ENCODE data around the gene PCGF3. TPM values are rescaled to one million over a fixed set of nuclear protein-coding genes. Genes with fewer than 3 reads are reported as not detected.

Gene PCGF3
- total RNA-seq, 1 experiment from 2014 or later: 31.5 TPM

DNA sequence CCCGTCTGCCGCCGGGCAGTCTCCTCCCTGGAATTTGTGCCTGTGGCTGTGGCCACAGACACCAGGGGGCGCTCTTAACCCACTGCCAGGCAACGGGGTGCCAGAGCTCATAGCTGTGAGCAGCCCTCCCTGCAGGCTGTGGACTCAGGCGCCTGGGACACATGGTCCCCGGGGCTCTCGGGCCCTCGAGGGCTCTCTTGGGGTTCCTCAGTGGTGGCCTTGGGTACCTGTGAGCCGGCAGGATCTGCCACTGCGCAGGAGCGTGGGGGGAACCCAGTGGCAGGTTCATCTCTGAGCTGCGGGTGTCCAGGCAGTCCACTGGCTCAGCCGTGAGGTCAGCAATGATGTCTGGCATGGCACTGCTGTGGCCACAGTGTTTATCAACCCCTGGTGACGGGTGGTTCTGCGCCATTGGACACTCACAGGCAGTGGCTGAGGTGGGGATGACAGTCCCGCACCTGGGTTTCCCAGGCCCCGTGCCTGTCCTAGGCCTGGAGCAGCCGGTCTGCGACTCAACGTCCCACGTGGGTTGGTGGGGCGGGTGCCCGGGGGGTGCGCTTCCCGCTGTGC is 37.2 kb downstream of the PCGF3 start:
- DNase-seq (peak; percentile 57), ATAC-seq (peak; percentile 77)
- intact Hi-C loops (cut with micrococcal nuclease): no loop called here
- ChIA-PET CTCF (no interaction called here), POLR2A (ENCODE audit: unreplicated experiment) (no interaction called here)
- Histone ChIP-seq H3K4me2 (ENCODE audit: low read length) (no peak overlapping the region), H3K9me2 (replicated peaks; ENCODE audit: low read length) (no peaks in the 10 kb centered on the region), H3K4me3 (ENCODE audit: low read length) (no peak overlapping the region), H3K9me3 (ENCODE audit: low read length) (no peaks in the 10 kb centered on the region), H3F3A (ENCODE audit: low read length, unreplicated experiment) (no peaks in the 10 kb centered on the region), H2AFZ (ENCODE audit: low read length) (no peak overlapping the region), H3K27ac (ENCODE audit: low read length) (no peak overlapping the region), H3K79me2 (ENCODE audit: low read length) (no peaks in the 10 kb centered on the region), H3K9ac (ENCODE audit: low read length) (no peak overlapping the region), H3K36me3 (ENCODE audit: low read depth, low read length) (no peaks in the 10 kb centered on the region; the same call in 1 of the 2 replicates), H3K27me3 (ENCODE audit: low read length) (no peaks in the 10 kb centered on the region), H3K4me1 (ENCODE audit: insufficient read depth, low read length) (no peaks in the 10 kb centered on the region), H4K20me1 (ENCODE audit: low read length) (no peaks in the 10 kb centered on the region)
- TF ChIP-seq EZH2 (IDR thresholded peaks at IDR 0.05; ENCODE audit: low read length, unreplicated experiment) (no peak), EZH2phosphoT487 (IDR thresholded peaks at IDR 0.05; ENCODE audit: borderline replicate concordance, low read length) (no peak)
- TF ChIP-seq, protein P1, sequence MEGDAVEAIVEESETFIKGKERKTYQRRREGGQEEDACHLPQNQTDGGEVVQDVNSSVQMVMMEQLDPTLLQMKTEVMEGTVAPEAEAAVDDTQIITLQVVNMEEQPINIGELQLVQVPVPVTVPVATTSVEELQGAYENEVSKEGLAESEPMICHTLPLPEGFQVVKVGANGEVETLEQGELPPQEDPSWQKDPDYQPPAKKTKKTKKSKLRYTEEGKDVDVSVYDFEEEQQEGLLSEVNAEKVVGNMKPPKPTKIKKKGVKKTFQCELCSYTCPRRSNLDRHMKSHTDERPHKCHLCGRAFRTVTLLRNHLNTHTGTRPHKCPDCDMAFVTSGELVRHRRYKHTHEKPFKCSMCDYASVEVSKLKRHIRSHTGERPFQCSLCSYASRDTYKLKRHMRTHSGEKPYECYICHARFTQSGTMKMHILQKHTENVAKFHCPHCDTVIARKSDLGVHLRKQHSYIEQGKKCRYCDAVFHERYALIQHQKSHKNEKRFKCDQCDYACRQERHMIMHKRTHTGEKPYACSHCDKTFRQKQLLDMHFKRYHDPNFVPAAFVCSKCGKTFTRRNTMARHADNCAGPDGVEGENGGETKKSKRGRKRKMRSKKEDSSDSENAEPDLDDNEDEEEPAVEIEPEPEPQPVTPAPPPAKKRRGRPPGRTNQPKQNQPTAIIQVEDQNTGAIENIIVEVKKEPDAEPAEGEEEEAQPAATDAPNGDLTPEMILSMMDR (conservative IDR thresholded peaks at IDR 0.05; ENCODE audit: low read depth, low read length): peak; percentile 84
- BruUV-seq (replicated peaks): no TSS peak

- no peaks in the 10 kb centered on the region for H3K9me3 ChIP-seq (ENCODE audit: low read length)
- no peak overlapping the region for H2AFZ ChIP-seq (ENCODE audit: low read length)
- H3K27me3 ChIP-seq (ENCODE audit: low read length): no peaks in the 10 kb centered on the region
- H3K79me2 ChIP-seq (ENCODE audit: low read length): no peaks in the 10 kb centered on the region
- H3K4me2 ChIP-seq (ENCODE audit: low read length): no peak overlapping the region
- no peaks in the 10 kb centered on the region for H3K4me1 ChIP-seq (ENCODE audit: insufficient read depth, low read length)
- CTCF ChIA-PET: no interaction called here
- H3K9me2 ChIP-seq (replicated peaks; ENCODE audit: low read length): no peaks in the 10 kb centered on the region
- H4K20me1 ChIP-seq (ENCODE audit: low read length): no peaks in the 10 kb centered on the region
- no peak overlapping the region for H3K9ac ChIP-seq (ENCODE audit: low read length)
- TF ChIP-seq, protein P1 (conservative IDR thresholded peaks at IDR 0.05; ENCODE audit: low read depth, low read length): no peak
- TF ChIP-seq EZH2 (IDR thresholded peaks at IDR 0.05; ENCODE audit: low read length, unreplicated experiment) (no peak), EZH2phosphoT487 (IDR thresholded peaks at IDR 0.05; ENCODE audit: borderline replicate concordance, low read length) (no peak)
- no peak for ATAC-seq
- no peak for DNase-seq
- peaks cover 4% of the 10 kb centered on the region; the same call in 1 of the 2 replicates for H3K36me3 ChIP-seq (ENCODE audit: low read depth, low read length)
- H3F3A ChIP-seq (ENCODE audit: low read length, unreplicated experiment): no peaks in the 10 kb centered on the region
- H3K27ac ChIP-seq (ENCODE audit: low read length): no peak overlapping the region
- BruUV-seq (replicated peaks): no TSS peak
- POLR2A ChIA-PET (ENCODE audit: unreplicated experiment): no interaction called here
- H3K4me3 ChIP-seq (ENCODE audit: low read length): no peak overlapping the region
- intact Hi-C loops (cut with micrococcal nuclease): no loop called here
These were observed 38.0 kb downstream of the PCGF3 start for GRCh38 chr4:743463-744211.
